ENCODE data around the gene ADAM19. TPM values are rescaled to one million over a fixed set of nuclear protein-coding genes. Genes with fewer than 3 reads are reported as not detected.
A peak's percentile ranks its signal among the peaks of the same experiment; 100 is the strongest.

ADAM19 gene
- total RNA-seq, 1 donor from 2014 or later = 11.5 TPM

DNA sequence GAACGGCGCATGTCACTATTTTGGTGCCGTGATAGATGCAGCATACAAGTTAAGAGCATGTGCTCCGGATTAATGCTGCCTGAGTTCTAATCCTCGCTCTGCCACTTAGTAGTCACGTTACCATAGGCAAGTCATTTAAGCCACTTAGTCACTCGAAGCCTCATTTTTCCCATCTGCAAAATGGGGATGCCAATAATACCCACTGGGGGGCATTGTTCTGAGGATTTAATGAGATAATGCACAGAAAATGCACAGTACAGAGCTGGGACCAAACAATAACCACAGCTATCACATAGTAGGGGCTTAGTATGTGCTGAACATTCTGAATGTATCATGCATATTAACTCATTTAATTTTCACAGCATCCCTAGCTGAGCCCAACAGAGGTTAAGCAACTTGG, 106.5 kb downstream of the ADAM19 start:
- H3K36me3 Mint-ChIP-seq = peaks cover 3% of the 10 kb centered on the region
- Histone ChIP-seq H2AFZ (replicated peaks) (no peak overlapping the region), H3K4me2 (no peak overlapping the region)

DNA sequence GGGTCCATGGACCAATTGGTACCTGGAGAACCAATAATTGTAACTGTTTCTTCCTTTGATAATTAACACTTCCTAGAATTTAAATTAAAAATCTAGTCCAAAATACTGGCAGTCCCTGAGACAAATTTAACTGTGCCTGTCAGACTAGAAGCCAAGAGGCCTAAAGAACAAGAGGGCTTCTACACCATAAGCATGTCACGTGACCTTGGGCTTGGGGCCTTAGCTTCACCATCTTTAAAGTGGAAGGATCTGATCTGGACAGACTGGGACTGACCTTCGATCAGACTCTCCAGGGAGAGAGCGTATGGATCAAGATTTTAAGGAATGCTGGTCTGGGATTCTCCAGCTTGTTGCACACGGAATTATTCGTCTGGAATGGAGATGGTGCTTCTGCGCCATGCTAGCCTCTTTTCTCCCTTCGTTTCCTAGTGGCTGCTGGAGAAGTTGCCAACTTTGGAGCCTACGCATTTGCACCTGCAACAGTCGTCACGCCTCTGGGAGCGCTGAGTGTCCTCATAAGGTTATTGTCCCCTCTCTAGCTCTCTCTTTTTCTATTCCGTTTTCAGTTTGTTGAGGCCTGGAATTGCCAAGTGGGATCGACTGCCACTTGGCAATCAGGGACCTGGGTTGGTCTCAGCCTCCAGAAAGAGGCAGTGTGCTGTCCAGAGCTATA, 107.1 kb downstream of the ADAM19 start:
- no peak overlapping the region for H2AFZ ChIP-seq (replicated peaks)
- H3K27me3 ChIP-seq = no peaks in the 10 kb centered on the region
- H3K9ac ChIP-seq = no peak overlapping the region
- no peak overlapping the region for H3K4me3 Mint-ChIP-seq
- no peaks in the 10 kb centered on the region for H3K36me3 ChIP-seq
- H3F3A ChIP-seq (ENCODE audit: low read depth) = peaks cover 5% of the 10 kb centered on the region
- no peaks in the 10 kb centered on the region for H3K9me3 Mint-ChIP-seq
- H3K36me3 Mint-ChIP-seq = peaks cover 3% of the 10 kb centered on the region
- H3K4me2 ChIP-seq = no peak overlapping the region
- no peak overlapping the region for H3K27ac ChIP-seq
- H3K4me1 ChIP-seq = peaks cover 10% of the 10 kb centered on the region
- H3K27ac Mint-ChIP-seq = no peak overlapping the region
- no peak for DNase-seq (ENCODE audit: low spot score)
- no peaks in the 10 kb centered on the region for H3K9me3 ChIP-seq (ENCODE audit: low read depth)
- no peaks in the 10 kb centered on the region for H4K20me1 ChIP-seq (ENCODE audit: low read depth)
- no peaks in the 10 kb centered on the region for H3K27me3 Mint-ChIP-seq (ENCODE audit: insufficient read depth, low read depth)
- TF ChIP-seq CTCF (IDR thresholded peaks at IDR 0.05) (no peak), EZH2 (IDR thresholded peaks at IDR 0.05) (no peak), EZH2phosphoT487 (IDR thresholded peaks at IDR 0.05) (no peak)
- H3K79me2 ChIP-seq (ENCODE audit: low read depth) = no peaks in the 10 kb centered on the region
- H3K4me3 ChIP-seq = no peak overlapping the region
- peaks cover 32% of the 10 kb centered on the region for H3K4me1 Mint-ChIP-seq

More for the DNA sequence above, 106.5 kb downstream of the ADAM19 start:
- TF ChIP-seq EZH2phosphoT487 (IDR thresholded peaks at IDR 0.05) (no peak), CTCF (IDR thresholded peaks at IDR 0.05) (no peak), EZH2 (IDR thresholded peaks at IDR 0.05) (no peak)
- Histone ChIP-seq H3K36me3 (no peaks in the 10 kb centered on the region), H3F3A (ENCODE audit: low read depth) (peaks cover 5% of the 10 kb centered on the region), H3K9ac (no peak overlapping the region), H3K9me3 (ENCODE audit: low read depth) (no peaks in the 10 kb centered on the region), H3K4me3 (no peak overlapping the region), H3K27me3 (no peaks in the 10 kb centered on the region), H3K4me1 (peaks cover 4% of the 10 kb centered on the region), H3K27ac (no peak overlapping the region), H4K20me1 (ENCODE audit: low read depth) (no peaks in the 10 kb centered on the region), H3K79me2 (ENCODE audit: low read depth) (no peaks in the 10 kb centered on the region)
- no peaks in the 10 kb centered on the region for H3K9me3 Mint-ChIP-seq
- no peak overlapping the region for H3K4me3 Mint-ChIP-seq
- no peak overlapping the region for H3K27ac Mint-ChIP-seq
- DNase-seq (ENCODE audit: low spot score) = no peak
- H3K4me1 Mint-ChIP-seq = peaks cover 28% of the 10 kb centered on the region
- no peaks in the 10 kb centered on the region for H3K27me3 Mint-ChIP-seq (ENCODE audit: insufficient read depth, low read depth)

- no peak for TF ChIP-seq EZH2phosphoT487 (IDR thresholded peaks at IDR 0.05)
- no peak for TF ChIP-seq EZH2 (IDR thresholded peaks at IDR 0.05)
- no peak for TF ChIP-seq CTCF (IDR thresholded peaks at IDR 0.05)
- no peak overlapping the region for H2AFZ ChIP-seq (replicated peaks)
- Mint-ChIP-seq H3K4me3 (peak overlapping the region; percentile 5), H3K9me3 (no peaks in the 10 kb centered on the region), H3K27ac (peak overlapping the region; percentile 25), H3K4me1 (peaks cover 18% of the 10 kb centered on the region), H3K36me3 (peaks cover 2% of the 10 kb centered on the region), H3K27me3 (ENCODE audit: insufficient read depth, low read depth) (peaks cover 11% of the 10 kb centered on the region)
- no peaks in the 10 kb centered on the region for H3K36me3 ChIP-seq
- H3K4me2 ChIP-seq = peak overlapping the region; percentile 18
- no peaks in the 10 kb centered on the region for H3K9me3 ChIP-seq (ENCODE audit: low read depth)
- no peak for DNase-seq (ENCODE audit: low spot score)
- H4K20me1 ChIP-seq (ENCODE audit: low read depth) = no peaks in the 10 kb centered on the region
- H3K4me3 ChIP-seq = no peak overlapping the region
- H3K27me3 ChIP-seq = peaks cover 32% of the 10 kb centered on the region
- no peak overlapping the region for H3K27ac ChIP-seq
- H3K79me2 ChIP-seq (ENCODE audit: low read depth) = no peaks in the 10 kb centered on the region
- H3K4me1 ChIP-seq = peaks cover 10% of the 10 kb centered on the region
- H3K9ac ChIP-seq = no peak overlapping the region
- H3F3A ChIP-seq (ENCODE audit: low read depth) = peaks cover 5% of the 10 kb centered on the region
These were observed 110.9 kb downstream of the ADAM19 start for GRCh38 chr5:157464519-157465171.
